CD4-positive, alpha-beta T cell (primary cell): ENCODE measurements around the gene CDKN2B-AS1. TPM values are rescaled to one million over a fixed set of nuclear protein-coding genes. Genes with fewer than 3 reads are reported as not detected.

Experiments
- ATAC-seq: fragments of 200-7000 bp; cut with Tn5 transposase; one replicate; pipeline ENCODE4 v1.10.0; 2022; ENCODE audit warnings: mild to moderate bottlenecking; ENCODE audit not compliant: poor library complexity
- CTCF ChIA-PET: fragments of 350-600 bp; sonication (Branson Sonifier 250); formaldehyde crosslinking; loops from one replicate; lab custom pipeline; 2021; ENCODE audit warnings: antibody characterized with exemption, inconsistent platforms; lab: Charles Lee
- POLR2A ChIA-PET: fragments of 350-600 bp; sonication (Branson Sonifier 250); formaldehyde crosslinking; loops from one replicate; lab custom pipeline; 2021; ENCODE audit warnings: antibody characterized with exemption, inconsistent platforms; lab: Charles Lee
- DNase-seq, 14 experiments: peaks; one replicate each; pipeline ENCODE4 v3.0.0-alpha.2; 2013 to 2020; ENCODE audit warnings: mixed read lengths in 2 of 14
- H3K27ac ChIP-seq, 2 donors: one replicate each; pipeline versions ENCODE4 v1.5.1 to v1.7.0; 2013; ENCODE audit warnings: low read length in 2 of 2, low read depth in 1 of 2, mild to moderate bottlenecking in 1 of 2
- H3K27me3 ChIP-seq, 2 experiments: 1 replicate in 1 of 2; 2 replicates in 1 of 2; pipeline versions ENCODE4 v1.6.1 to v1.7.0; 2013; ENCODE audit warnings: low read length in 2 of 2, control low read depth in 1 of 2, mild to moderate bottlenecking in 1 of 2, moderate library complexity in 1 of 2; ENCODE audit not compliant: insufficient read depth in 2 of 2, control insufficient read depth in 1 of 2
- H3K36me3 ChIP-seq: one replicate; pipeline ENCODE4 v1.6.1; 2013; ENCODE audit warnings: low read length, control low read depth; ENCODE audit not compliant: insufficient read depth
- H3K4me1 ChIP-seq: one replicate; pipeline ENCODE4 v1.6.1; 2013; ENCODE audit warnings: low read length, control low read depth; ENCODE audit not compliant: insufficient read depth
- H3K4me3 ChIP-seq: one replicate; pipeline ENCODE4 v1.5.1; 2013; ENCODE audit warnings: mild to moderate bottlenecking, low read length, moderate library complexity
- H3K9me3 ChIP-seq, 2 experiments: 1 replicate in 1 of 2; 2 replicates in 1 of 2; pipeline versions ENCODE4 v1.6.1 to v1.7.0; 2013; ENCODE audit warnings: low read length in 2 of 2, mild to moderate bottlenecking in 2 of 2, control low read depth in 1 of 2, moderate library complexity in 1 of 2; ENCODE audit not compliant: control insufficient read depth in 1 of 2, insufficient read depth in 1 of 2
- H3K27ac Mint-ChIP-seq: one replicate; pipeline ENCODE4 v1.8.0; 2020; ENCODE audit warnings: mixed read lengths
- H3K27me3 Mint-ChIP-seq: one replicate; pipeline ENCODE4 v1.8.0; 2021; ENCODE audit warnings: mixed read lengths
- H3K36me3 Mint-ChIP-seq: one replicate; pipeline ENCODE4 v1.8.0; 2021; ENCODE audit warnings: low read depth, mixed read lengths
- H3K4me1 Mint-ChIP-seq: one replicate; pipeline ENCODE4 v1.8.0; 2021; ENCODE audit warnings: low read depth, mixed read lengths
- H3K4me3 Mint-ChIP-seq: one replicate; pipeline ENCODE4 v1.8.0; 2020; ENCODE audit warnings: mild to moderate bottlenecking, mixed read lengths
- H3K9me3 Mint-ChIP-seq: one replicate; pipeline ENCODE4 v1.8.0; 2020; ENCODE audit warnings: mixed read lengths
- CTCF ChIP-seq: fragments of 200-600 bp; IDR thresholded peaks from one replicate; pipeline ENCODE4 v1.8.0; 2022; ENCODE audit warnings: antibody characterized with exemption, mild to moderate bottlenecking
- intact Hi-C, 2 experiments: fragments of 100-400 bp; cut with DNase I in 1 of 2; cut with micrococcal nuclease in 1 of 2; formaldehyde crosslinking; loops; one replicate each; pipeline versions ENCODE4 v1.15.1 to v1.9.0; 2023 to 2025; cut with DNase I, micrococcal nuclease
- total RNA-seq, 174 experiments: library from RNA in 2 of 174; stranded (reverse) in 2 of 174; gene quantifications; one replicate each; pipeline ENCODE4 v1.2.3 and lab custom pipeline; 2021 to 2026

The CDKN2B-AS1 gene
- total RNA-seq, 2 experiments from 2014 or later: 0.25 to 0.30 TPM

- Mint-ChIP-seq H3K4me3 (no peak overlapping the region), H3K27me3 (no peaks in the 10 kb centered on the region), H3K36me3 (no peaks in the 10 kb centered on the region), H3K9me3 (no peaks in the 10 kb centered on the region), H3K27ac (no peak overlapping the region), H3K4me1 (no peaks in the 10 kb centered on the region)
- H3K4me3 ChIP-seq: no peak overlapping the region
- no peak for TF ChIP-seq CTCF
- H3K36me3 ChIP-seq: no peaks in the 10 kb centered on the region
- DNase-seq (no peak), ATAC-seq (no peak)
- no peaks in the 10 kb centered on the region for H3K4me1 ChIP-seq
- no peaks in the 10 kb centered on the region for H3K27me3 ChIP-seq
- H3K9me3 ChIP-seq: no peaks in the 10 kb centered on the region
- ChIA-PET POLR2A (no interaction called here), CTCF (interaction anchor here (0.7 kb wide), 1 partner anchor 14 kb away, joined by 3 read pairs; no protein-coding TSS in a partner anchor)
- no peak overlapping the region for H3K27ac ChIP-seq
- intact Hi-C loops: loop anchor here in 1 of 2 experiments (10.0 kb wide), 1 partner anchor 337 kb away; no protein-coding TSS in a partner anchor
Measured at GRCh38 chr9:22041775-22042174, 47.2 kb downstream of the CDKN2B-AS1 start.

- POLR2A ChIA-PET: no interaction called here
- Histone ChIP-seq H3K4me3 (no peak overlapping the region), H3K36me3 (no peaks in the 10 kb centered on the region), H3K4me1 (no peaks in the 10 kb centered on the region), H3K27ac (no peak overlapping the region), H3K9me3 (no peaks in the 10 kb centered on the region), H3K27me3 (no peaks in the 10 kb centered on the region)
- Mint-ChIP-seq H3K27ac (no peak overlapping the region), H3K36me3 (no peaks in the 10 kb centered on the region), H3K4me1 (no peaks in the 10 kb centered on the region), H3K27me3 (peaks cover 7% of the 10 kb centered on the region), H3K9me3 (no peaks in the 10 kb centered on the region), H3K4me3 (no peak overlapping the region)
- TF ChIP-seq CTCF: no peak
- ATAC-seq: no peak
- intact Hi-C loops: loop anchor here in 1 of 2 experiments (10.0 kb wide), 1 partner anchor 339 kb away; no protein-coding TSS in a partner anchor
- DNase-seq: no peak
- CTCF ChIA-PET: no interaction called here
Measured at GRCh38 chr9:22043928-22044327, 49.3 kb downstream of the CDKN2B-AS1 start.

- no peak overlapping the region for H3K4me3 ChIP-seq
- ChIA-PET POLR2A (interaction anchor here (0.8 kb wide), 1 partner anchor 703 kb away, joined by 3 read pairs; no protein-coding TSS in a partner anchor), CTCF (no interaction called here)
- TF ChIP-seq CTCF: no peak
- no peak for DNase-seq
- Mint-ChIP-seq H3K4me1 (no peaks in the 10 kb centered on the region), H3K4me3 (no peak overlapping the region), H3K27me3 (peaks cover 7% of the 10 kb centered on the region), H3K36me3 (no peaks in the 10 kb centered on the region), H3K27ac (no peak overlapping the region), H3K9me3 (no peaks in the 10 kb centered on the region)
- H3K27ac ChIP-seq: no peak overlapping the region
- H3K4me1 ChIP-seq: no peaks in the 10 kb centered on the region
- ATAC-seq: no peak
- H3K36me3 ChIP-seq: no peaks in the 10 kb centered on the region
- H3K27me3 ChIP-seq: no peaks in the 10 kb centered on the region
- intact Hi-C loops: loop anchor here in 1 of 2 experiments (10.0 kb wide), 1 partner anchor 340 kb away; no protein-coding TSS in a partner anchor
- no peaks in the 10 kb centered on the region for H3K9me3 ChIP-seq
Measured at GRCh38 chr9:22044583-22044982, 50.0 kb downstream of the CDKN2B-AS1 start.
